ENCODE results near the gene SSU72.
"Not testable (repeated sequence)": the region's sequence is repeated elsewhere in the genome, so short reads cannot be mapped to it uniquely, and the experiment has no call there.

SSU72 gene

DNA sequence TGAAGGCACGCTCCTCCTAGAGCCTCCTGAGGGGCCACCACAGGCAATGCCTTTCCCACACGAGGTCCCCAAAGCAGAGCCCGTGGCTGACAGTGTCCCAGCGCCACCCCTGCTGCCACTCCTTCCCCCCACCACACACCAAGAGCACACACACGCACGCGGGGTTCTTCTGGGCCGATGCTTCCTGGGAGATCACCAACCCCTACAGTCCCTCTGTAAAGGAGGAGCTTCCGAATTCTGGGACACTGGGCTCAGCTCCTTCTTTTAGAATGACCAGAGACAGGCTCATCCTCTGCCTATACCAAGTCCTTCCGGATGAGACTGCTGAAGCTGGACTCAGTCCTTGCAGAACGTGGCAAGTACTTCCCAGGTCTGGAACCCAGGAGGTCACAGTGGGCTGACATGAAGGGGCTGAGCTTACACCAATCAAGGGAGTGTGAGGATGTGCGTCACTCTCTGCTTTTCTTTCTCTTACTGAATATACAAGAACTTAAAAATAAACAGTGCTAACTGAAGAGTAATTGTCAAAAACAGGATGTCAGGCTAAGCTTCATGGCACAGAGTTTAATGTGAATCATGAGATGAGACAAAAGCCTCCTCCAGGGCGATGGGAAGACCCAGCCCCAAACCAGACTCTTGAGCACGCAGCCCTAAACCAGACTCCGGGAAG lies 12.7 kb downstream of the SSU72 start:
- H3K27me3 ChIP-seq = no peaks in the 10 kb centered on the region
- H3K4me1 ChIP-seq = peaks cover 0 to 30% (median 22%) of the 10 kb centered on the region in 10 experiments; a peak in 13 of 20 replicates
- peaks cover 85 to 100% (median 100%) of the 10 kb centered on the region in 11 experiments for H4K20me1 ChIP-seq
- H3K9me3 ChIP-seq (replicated peaks in 1 of 11) = no peaks in the 10 kb centered on the region
- H3K27ac ChIP-seq = no peak overlapping the region
- H3K4me3 ChIP-seq = no peak overlapping the region
- peaks cover 72 to 89% (median 81%) of the 10 kb centered on the region in 11 experiments for H3K36me3 ChIP-seq
- peak overlapping the region in 3 of 11 experiments; percentile 13 to 41 (median 39); a peak in 3 of 22 replicates for H3K9ac ChIP-seq
- H3K4me2 ChIP-seq = peak overlapping the region in 3 of 11 experiments; percentile 34 to 62 (median 55); a peak in 5 of 22 replicates
- no peak for TF ChIP-seq Cebpa-rat (IDR thresholded peaks at IDR 0.05)

DNA sequence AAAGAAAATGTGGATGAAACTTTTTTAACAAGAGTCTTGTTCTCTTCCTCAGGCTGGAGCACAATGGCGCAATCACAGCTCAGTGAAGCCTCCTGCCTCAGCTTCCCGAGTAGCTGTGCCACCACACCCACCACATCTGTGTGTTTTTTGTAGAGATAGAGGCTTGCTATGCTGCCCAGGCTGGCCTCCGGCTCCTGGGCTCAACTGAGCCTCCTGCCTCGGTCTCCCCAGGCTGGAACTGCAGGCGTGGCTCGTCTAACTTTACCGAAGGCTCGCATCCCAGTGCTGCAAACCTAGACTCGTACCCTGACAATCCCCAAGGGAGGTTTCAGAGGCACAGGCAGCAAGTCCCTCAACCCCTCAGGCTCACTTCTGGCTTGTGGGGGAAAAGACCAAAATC lies 14.5 kb downstream of the SSU72 start:
- H3K27me3 ChIP-seq = no peaks in the 10 kb centered on the region
- no peak overlapping the region for H3K4me2 ChIP-seq
- TF ChIP-seq Cebpa-rat (IDR thresholded peaks at IDR 0.05) = no peak

GRCh38 chr1:1559066-1559465 lies 15.6 kb downstream of the SSU72 start:
- Histone ChIP-seq H3K4me2 (no peak overlapping the region), H3K4me3 (no peak overlapping the region), H3K36me3 (peaks cover 48 to 83% (median 63%) of the 10 kb centered on the region in 11 experiments), H3K9me3 (replicated peaks in 1 of 11) (no peaks in the 10 kb centered on the region), H3K4me1 (peaks cover 16 to 37% (median 28%) of the 10 kb centered on the region in 10 experiments; a peak in 19 of 20 replicates), H3K27ac (no peak overlapping the region), H4K20me1 (peaks cover 82 to 100% (median 100%) of the 10 kb centered on the region in 11 experiments), H3K27me3 (no peaks in the 10 kb centered on the region), H3K9ac (no peak overlapping the region; a peak in 1 of 22 replicates)
- no peak for TF ChIP-seq Cebpa-rat (IDR thresholded peaks at IDR 0.05)

More for the DNA sequence above, 14.5 kb downstream of the SSU72 start:
- Histone ChIP-seq H3K9me3 (replicated peaks in 1 of 11) (no peaks in the 10 kb centered on the region), H4K20me1 (peaks cover 82 to 100% (median 100%) of the 10 kb centered on the region in 11 experiments), H3K4me1 (peaks cover 5 to 35% (median 25%) of the 10 kb centered on the region in 10 experiments; a peak in 18 of 20 replicates), H3K27ac (no peak overlapping the region), H3K4me3 (no peak overlapping the region), H3K9ac (0 out of 22 replicates have a peak overlapping the region, but pooled peaks of 1 of the 11 experiments have one; percentile 9), H3K36me3 (peaks cover 56 to 88% (median 71%) of the 10 kb centered on the region in 11 experiments)

DNA sequence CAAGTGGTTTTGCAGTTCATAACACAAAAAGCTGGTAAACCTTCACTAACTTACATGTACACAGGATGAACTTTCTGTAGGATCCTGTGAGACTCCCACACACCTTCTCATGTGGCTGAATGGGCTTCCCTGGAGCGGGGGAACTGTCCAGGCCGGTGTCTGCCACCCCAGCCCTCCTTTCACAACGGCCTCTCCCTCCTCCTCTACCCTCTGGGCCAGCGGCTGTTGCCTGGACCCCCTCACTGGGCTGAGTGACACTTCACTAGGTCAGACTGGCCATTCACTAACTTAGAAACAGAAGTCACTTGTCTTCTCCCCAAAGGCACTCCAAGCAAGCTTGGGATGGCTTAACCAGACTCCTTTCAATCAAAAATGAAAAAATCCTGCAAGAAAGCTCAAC lies 16.1 kb downstream of the SSU72 start:
- Histone ChIP-seq H3K9me3 (replicated peaks in 1 of 11) (no peaks in the 10 kb centered on the region), H3K9ac (no peak overlapping the region; a peak in 1 of 22 replicates), H4K20me1 (peaks cover 82 to 100% (median 100%) of the 10 kb centered on the region in 11 experiments), H3K4me1 (peaks cover 16 to 33% (median 26%) of the 10 kb centered on the region in 10 experiments; a peak in 19 of 20 replicates), H3K4me2 (no peak overlapping the region), H3K27me3 (no peaks in the 10 kb centered on the region), H3K36me3 (peaks cover 43 to 78% (median 58%) of the 10 kb centered on the region in 11 experiments), H3K4me3 (no peak overlapping the region), H3K27ac (no peak overlapping the region)
- no peak for TF ChIP-seq Cebpa-rat (IDR thresholded peaks at IDR 0.05)

GRCh38 chr1:1557688-1558087 lies 17.0 kb downstream of the SSU72 start:
- Histone ChIP-seq H3K36me3 (peaks cover 34 to 72% (median 49%) of the 10 kb centered on the region in 11 experiments), H3K4me1 (peaks cover 13 to 29% (median 20%) of the 10 kb centered on the region in 10 experiments; a peak in 19 of 20 replicates), H4K20me1 (peaks cover 80 to 100% (median 99%) of the 10 kb centered on the region in 11 experiments)
- H3K9ac ChIP-seq; H3K27ac ChIP-seq; H3K27me3 ChIP-seq; H3K4me2 ChIP-seq; H3K9me3 ChIP-seq (replicated peaks in 1 of 11); H3K4me3 ChIP-seq: not testable (repeated sequence)

- not testable (repeated sequence) for H3K9ac ChIP-seq; H3K9me3 ChIP-seq (replicated peaks in 1 of 11); H3K27me3 ChIP-seq; H3K4me3 ChIP-seq; H3K27ac ChIP-seq; H3K4me2 ChIP-seq
- Histone ChIP-seq H4K20me1 (peaks cover 77 to 100% (median 99%) of the 10 kb centered on the region in 11 experiments), H3K4me1 (peaks cover 8 to 35% (median 22%) of the 10 kb centered on the region in 10 experiments), H3K36me3 (peaks cover 27 to 72% (median 43%) of the 10 kb centered on the region in 11 experiments)
Measured at GRCh38 chr1:1556961-1557360, 17.7 kb downstream of the SSU72 start.

- H3K9ac ChIP-seq = no peak overlapping the region
- H3K4me1 ChIP-seq = peaks cover 12 to 40% (median 25%) of the 10 kb centered on the region in 10 experiments
- H3K4me2 ChIP-seq = no peak overlapping the region
- TF ChIP-seq Cebpa-rat (IDR thresholded peaks at IDR 0.05) = no peak
- H3K9me3 ChIP-seq (replicated peaks in 1 of 11) = no peaks in the 10 kb centered on the region
- peaks cover 23 to 72% (median 39%) of the 10 kb centered on the region in 11 experiments for H3K36me3 ChIP-seq
- H4K20me1 ChIP-seq = peaks cover 77 to 100% (median 99%) of the 10 kb centered on the region in 11 experiments
- no peak overlapping the region for H3K27ac ChIP-seq
- H3K4me3 ChIP-seq = no peak overlapping the region
- H3K27me3 ChIP-seq = no peaks in the 10 kb centered on the region
Measured at GRCh38 chr1:1556505-1556904, 18.2 kb downstream of the SSU72 start.

GRCh38 chr1:1554926-1555915 lies 19.4 kb downstream of the SSU72 start:
- peaks cover 24 to 50% (median 35%) of the 10 kb centered on the region in 10 experiments for H3K4me1 ChIP-seq
- TF ChIP-seq Cebpa-rat (IDR thresholded peaks at IDR 0.05) = no peak
- H3K36me3 ChIP-seq = peaks cover 10 to 59% (median 26%) of the 10 kb centered on the region in 11 experiments; a peak in 21 of 22 replicates
- H3K27me3 ChIP-seq = no peaks in the 10 kb centered on the region
- no peak overlapping the region for H3K4me3 ChIP-seq
- H3K27ac ChIP-seq = no peak overlapping the region
- H3K4me2 ChIP-seq = peak overlapping the region in 7 of 11 experiments; percentile 8 to 36 (median 29); a peak in 6 of 22 replicates
- H4K20me1 ChIP-seq = peaks cover 79 to 100% (median 99%) of the 10 kb centered on the region in 11 experiments; a peak in 21 of 22 replicates
- peak overlapping the region in 6 of 11 experiments; percentile 3 to 21 (median 15); a peak in 4 of 22 replicates for H3K9ac ChIP-seq
- no peaks in the 10 kb centered on the region for H3K9me3 ChIP-seq (replicated peaks in 1 of 11)
